Measurements from ENCODE around the gene C9orf78. TPM values are rescaled to one million over a fixed set of nuclear protein-coding genes. Genes with fewer than 3 reads are reported as not detected.

Gene C9orf78
- total and polyA plus RNA-seq, 2 of the 8 experiments (the other 6 are each of a cell fraction or from before 2014, with no cell fraction given) = 17.4 to 40.6 TPM

DNA sequence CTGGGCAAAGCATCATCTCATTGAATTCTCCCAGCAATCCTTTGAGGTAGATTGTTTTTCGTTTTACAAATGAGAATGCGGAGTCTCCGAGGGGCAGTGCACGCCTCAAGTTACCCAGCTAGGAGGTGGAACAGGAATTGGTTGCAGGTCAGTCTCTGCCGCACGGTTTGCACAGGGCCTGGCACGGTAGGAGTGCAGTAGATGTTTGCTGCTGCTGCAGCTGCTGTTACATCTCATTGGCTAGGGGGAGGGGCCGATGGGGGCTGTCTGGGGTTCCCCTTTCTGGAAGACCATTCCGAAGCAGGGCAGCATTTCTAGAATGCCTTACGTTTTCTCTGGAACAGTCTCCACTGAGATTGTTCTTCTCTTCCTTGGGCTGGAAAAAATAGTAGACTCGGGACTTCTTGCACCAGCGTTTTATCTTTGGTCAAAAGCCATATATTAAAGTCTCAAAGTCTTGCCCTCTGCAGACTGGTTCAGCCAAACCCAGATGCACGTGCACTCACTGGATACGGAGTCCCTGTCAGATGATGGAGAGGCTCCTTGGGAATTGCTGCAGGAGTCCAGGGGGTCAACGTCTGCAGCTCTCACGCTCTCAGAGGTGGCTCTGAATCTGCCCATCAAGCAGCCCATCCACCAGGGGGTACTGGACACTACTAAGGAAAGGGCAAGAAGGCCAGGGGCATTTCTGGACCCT, 1.4 kb upstream of the C9orf78 start:
- no peak overlapping the region for H2BK12ac ChIP-seq (ENCODE audit: low read depth, low read length)
- no peaks in the 10 kb centered on the region for H3K27me3 ChIP-seq (replicated peaks in 1 of 4; ENCODE audit: control insufficient read depth in 3 of 4, extremely low read depth in 1 of 4, insufficient read depth in 3 of 4, low read length in 3 of 4)
- H2AK5ac ChIP-seq (ENCODE audit: low read depth, low read length) = no peak overlapping the region
- TF ChIP-seq SP4 (IDR thresholded peaks at IDR 0.05; ENCODE audit: low read length) = no peak
- no peak for TF ChIP-seq ZNF274 (IDR thresholded peaks at IDR 0.05; ENCODE audit: borderline replicate concordance, extremely low read depth, low read length)
- no peak for TF ChIP-seq HDAC2 (IDR thresholded peaks at IDR 0.05; ENCODE audit: borderline replicate concordance in 1 of 2, low read depth in 2 of 2, low read length in 2 of 2)
- TF ChIP-seq, protein P1, sequence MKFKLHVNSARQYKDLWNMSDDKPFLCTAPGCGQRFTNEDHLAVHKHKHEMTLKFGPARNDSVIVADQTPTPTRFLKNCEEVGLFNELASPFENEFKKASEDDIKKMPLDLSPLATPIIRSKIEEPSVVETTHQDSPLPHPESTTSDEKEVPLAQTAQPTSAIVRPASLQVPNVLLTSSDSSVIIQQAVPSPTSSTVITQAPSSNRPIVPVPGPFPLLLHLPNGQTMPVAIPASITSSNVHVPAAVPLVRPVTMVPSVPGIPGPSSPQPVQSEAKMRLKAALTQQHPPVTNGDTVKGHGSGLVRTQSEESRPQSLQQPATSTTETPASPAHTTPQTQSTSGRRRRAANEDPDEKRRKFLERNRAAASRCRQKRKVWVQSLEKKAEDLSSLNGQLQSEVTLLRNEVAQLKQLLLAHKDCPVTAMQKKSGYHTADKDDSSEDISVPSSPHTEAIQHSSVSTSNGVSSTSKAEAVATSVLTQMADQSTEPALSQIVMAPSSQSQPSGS (IDR thresholded peaks at IDR 0.05; ENCODE audit: low read length) = no peak
- no peak for TF ChIP-seq SIRT6 (IDR thresholded peaks at IDR 0.05; ENCODE audit: low read length)
- TF ChIP-seq YY1 (IDR thresholded peaks at IDR 0.05; ENCODE audit: low read depth, low read length) = no peak
- TF ChIP-seq BACH1 (IDR thresholded peaks at IDR 0.05; ENCODE audit: low read length) = no peak
- TF ChIP-seq KDM1A (IDR thresholded peaks at IDR 0.05; ENCODE audit: borderline replicate concordance, low read length) = no peak
- no peaks in the 10 kb centered on the region for H3K9me3 ChIP-seq (ENCODE audit: insufficient read depth in 2 of 2, low read depth in 1 of 2, low read length in 1 of 2)
- H3K36me3 ChIP-seq (ENCODE audit: control insufficient read depth in 2 of 4, insufficient read depth in 4 of 4, low read length in 3 of 4) = peaks cover 0 to 6% (median 4%) of the 10 kb centered on the region in 4 experiments; a peak in 6 of 8 replicates
- FAIRE-seq (no peak), DNase-seq (ENCODE audit: low read depth in 1 of 2, low spot score in 2 of 2) (no peak)
- peaks cover 6% of the 10 kb centered on the region for H3K79me1 ChIP-seq (ENCODE audit: low read depth, low read length)
- no peak overlapping the region for H3K18ac ChIP-seq (ENCODE audit: extremely low read depth, low read length)
- peaks cover 0 to 3% of the 10 kb centered on the region in 2 experiments for H4K20me1 ChIP-seq (replicated peaks in 1 of 2; ENCODE audit: control insufficient read depth in 1 of 2, insufficient read depth in 2 of 2, low read length in 2 of 2)
- no peak overlapping the region for H3K27ac ChIP-seq (ENCODE audit: low read depth, low read length)
- ChIA-PET CTCF (ENCODE audit: partially characterized antibody) (interaction anchor here (0.9 kb wide), 1 partner anchor 23 kb away, joined by 3 read pairs; no protein-coding TSS in a partner anchor), POLR2A (ENCODE audit: partially characterized antibody) (interaction anchor here (0.5 to 1.6 kb wide), 4 partner anchors 8 to 253 kb away, joined by 3 to 6 read pairs (median 4); no protein-coding TSS in a partner anchor)
- no peak overlapping the region for H3K4ac ChIP-seq (replicated peaks; ENCODE audit: insufficient read length, low read depth, low read length)
- H3K4me3 ChIP-seq (ENCODE audit: extremely low read depth in 1 of 4, insufficient read depth in 2 of 4, low read depth in 3 of 4, low read length in 4 of 4) = peak overlapping the region; percentile 80 to 100 (median 99); a peak in 6 of 8 replicates
- 63% methylated on average over 16 of the region's 16 CpGs; no CpG with 5 or more reads in 1 of the 2 experiments for WGBS, 2 experiments (ENCODE audit: extremely low coverage in 1 of 2, insufficient coverage in 1 of 2, insufficient read length in 1 of 2, insufficient replicate concordance in 2 of 2, low coverage in 1 of 2, low lambda C conversion rate in 2 of 2, missing lambda C conversion rate in 1 of 2)
- no peak overlapping the region for H3K23ac ChIP-seq (ENCODE audit: insufficient read length)
- peaks cover 5 to 16% (median 9%) of the 10 kb centered on the region in 4 experiments; a peak in 6 of 7 replicates for H3K4me1 ChIP-seq (replicated peaks in 1 of 4; ENCODE audit: control insufficient read depth in 3 of 4, insufficient read depth in 4 of 4, low read length in 3 of 4)
- no peak overlapping the region for H4K91ac ChIP-seq (replicated peaks; ENCODE audit: insufficient read length, low read length)
- no peak overlapping the region for H2BK120ac ChIP-seq (replicated peaks; ENCODE audit: low read depth, low read length)
- no peak overlapping the region for H2AFZ ChIP-seq (ENCODE audit: low read length)
- no peak overlapping the region for H4K8ac ChIP-seq (ENCODE audit: extremely low read depth, insufficient read depth, low read length)
- H4K5ac ChIP-seq (ENCODE audit: insufficient read length, low read depth, low read length) = no peak overlapping the region
- no peak overlapping the region for H2BK15ac ChIP-seq (ENCODE audit: low read length)
- H3K4me2 ChIP-seq (ENCODE audit: insufficient read depth in 1 of 2, low read depth in 2 of 2, low read length in 2 of 2) = peak overlapping the region; percentile 84 to 87
- H2BK5ac ChIP-seq (ENCODE audit: low read depth, low read length) = no peak overlapping the region
- peaks cover 6% of the 10 kb centered on the region for H3K23me2 ChIP-seq (ENCODE audit: low read depth, low read length)
- H3K56ac ChIP-seq (replicated peaks; ENCODE audit: insufficient read length, low read depth, low read length) = no peak overlapping the region
- peaks cover 0 to 12% of the 10 kb centered on the region in 2 experiments; a peak in 2 of 4 replicates for H3K79me2 ChIP-seq (ENCODE audit: control insufficient read depth in 1 of 2, insufficient read depth in 2 of 2, low read length in 2 of 2)
- H3K9ac ChIP-seq (replicated peaks in 1 of 4; ENCODE audit: extremely low read depth in 1 of 4, low read depth in 3 of 4, low read length in 3 of 4) = no peak overlapping the region
- no peak overlapping the region for H3K14ac ChIP-seq (ENCODE audit: insufficient read length)
- H2BK20ac ChIP-seq (ENCODE audit: low read length) = no peak overlapping the region
